HEK293 (cell line): ENCODE results near the gene TTC39C.

Experiments used
- CTCF ChIA-PET: fragments of 350-600 bp; formaldehyde crosslinking; extraction: SDS; loops from one replicate; lab custom pipeline; 2021; ENCODE audit warnings: antibody characterized with exemption; lab: Yijun Ruan, JAX
- POLR2A ChIA-PET: fragments of 300-600 bp; formaldehyde crosslinking; extraction: SDS; loops from one replicate; lab custom pipeline; 2020; ENCODE audit warnings: antibody characterized with exemption, inconsistent platforms; lab: Yijun Ruan, JAX
- H3K27ac ChIP-seq: fragments of 200-500 bp; sonication (Bioruptor generic); 2 replicates; pipeline ENCODE4 v1.5.1; 2014; ENCODE audit warnings: low read depth, low read length, control low read depth, inconsistent platforms; ENCODE audit errors: extremely low read depth
- H3K36me3 ChIP-seq, 2 experiments: fragments of 200-500 bp in 1 of 2; sonication (Bioruptor generic) in 1 of 2; 1 replicate in 1 of 2; 2 replicates in 1 of 2; pipeline ENCODE4 v1.5.1; 2014 to 2017; ENCODE audit warnings: inconsistent platforms in 2 of 2, low read length in 2 of 2; ENCODE audit not compliant: control insufficient read depth in 2 of 2, insufficient read depth in 1 of 2
- H3K4me1 ChIP-seq: fragments of 200-500 bp; sonication (Bioruptor generic); 2 replicates; pipeline ENCODE4 v1.5.1; 2014; ENCODE audit warnings: mild to moderate bottlenecking, low read length, inconsistent platforms; ENCODE audit not compliant: control insufficient read depth, insufficient read depth
- H3K4me3 ChIP-seq: 2 replicates; pipeline ENCODE4 v1.5.1; 2011; ENCODE audit warnings: low read depth, mild to moderate bottlenecking, control low read depth, low read length, moderate library complexity
- H3K9me3 ChIP-seq: fragments of 200-500 bp; sonication (Bioruptor generic); 2 replicates; pipeline ENCODE4 v1.5.1; 2014; ENCODE audit warnings: low read depth, low read length, inconsistent platforms; ENCODE audit not compliant: control insufficient read depth, insufficient read depth
- GLIS1 ChIP-seq: fragments of 450-650 bp; formaldehyde crosslinking; IDR thresholded peaks from 2 replicates; pipeline ENCODE4 v1.5.1; 2016; ENCODE audit warnings: missing biosample characterization, missing genetic modification characterization
- HIC1 ChIP-seq: fragments of 450-650 bp; formaldehyde crosslinking; IDR thresholded peaks from 2 replicates; pipeline ENCODE4 v1.5.1; 2016; ENCODE audit warnings: missing biosample characterization, missing genetic modification characterization
- MEIS1 ChIP-seq: sonication (generic); formaldehyde crosslinking; IDR thresholded peaks from 2 replicates; pipeline ENCODE4 v1.8.1; 2022; ENCODE audit warnings: missing genetic modification reagents, mild to moderate bottlenecking, borderline replicate concordance
- REST ChIP-seq: fragments of 450-650 bp; formaldehyde crosslinking; IDR thresholded peaks from 2 replicates; pipeline ENCODE4 v1.5.1; 2016; ENCODE audit warnings: missing biosample characterization, missing genetic modification characterization
- SCRT1 ChIP-seq: fragments of 450-650 bp; formaldehyde crosslinking; IDR thresholded peaks from 2 replicates; pipeline ENCODE4 v1.5.1; 2016; ENCODE audit warnings: missing biosample characterization, missing genetic modification characterization, borderline replicate concordance
- ZBTB21 ChIP-seq: fragments of 450-650 bp; formaldehyde crosslinking; IDR thresholded peaks from 2 replicates; pipeline ENCODE4 v1.5.1; 2017; ENCODE audit warnings: missing biosample characterization, missing genetic modification characterization
- ZBTB48 ChIP-seq: fragments of 450-650 bp; formaldehyde crosslinking; IDR thresholded peaks from 2 replicates; pipeline ENCODE4 v1.5.1; 2016; ENCODE audit warnings: missing biosample characterization, missing genetic modification characterization
- ZBTB6 ChIP-seq: fragments of 450-650 bp; formaldehyde crosslinking; IDR thresholded peaks from 2 replicates; pipeline ENCODE4 v1.5.1; 2017; ENCODE audit warnings: missing biosample characterization, missing genetic modification characterization
- ZNF132 ChIP-seq: fragments of 450-650 bp; formaldehyde crosslinking; IDR thresholded peaks from 2 replicates; pipeline ENCODE4 v1.5.1; 2017; ENCODE audit warnings: missing biosample characterization, missing genetic modification characterization, borderline replicate concordance
- ZNF148 ChIP-seq: fragments of 450-650 bp; formaldehyde crosslinking; IDR thresholded peaks from 2 replicates; pipeline ENCODE4 v1.5.0; 2017; ENCODE audit warnings: missing biosample characterization, missing genetic modification characterization, borderline replicate concordance
- ZNF292 ChIP-seq: fragments of 450-650 bp; formaldehyde crosslinking; IDR thresholded peaks from 2 replicates; pipeline ENCODE4 v1.5.1; 2016; ENCODE audit warnings: low read depth, missing biosample characterization, missing genetic modification characterization, borderline replicate concordance
- ZNF354C ChIP-seq: fragments of 450-650 bp; formaldehyde crosslinking; IDR thresholded peaks from 2 replicates; pipeline ENCODE4 v1.5.1; 2016; ENCODE audit warnings: missing biosample characterization, missing genetic modification characterization, low read depth, borderline replicate concordance
- ZNF426 ChIP-seq: fragments of 450-650 bp; formaldehyde crosslinking; IDR thresholded peaks from 2 replicates; pipeline ENCODE4 v1.5.1; 2017; ENCODE audit warnings: missing biosample characterization, missing genetic modification characterization, mild to moderate bottlenecking, inconsistent platforms, moderate library complexity
- ZNF513 ChIP-seq: fragments of 450-650 bp; IDR thresholded peaks from 2 replicates; pipeline ENCODE4 v1.5.1; 2018; ENCODE audit warnings: missing biosample characterization, missing genetic modification characterization
- ZNF585B ChIP-seq: fragments of 450-650 bp; formaldehyde crosslinking; IDR thresholded peaks from 2 replicates; pipeline ENCODE4 v1.5.1; 2016; ENCODE audit warnings: missing biosample characterization, missing genetic modification characterization
- ZNF596 ChIP-seq: fragments of 450-650 bp; IDR thresholded peaks from 2 replicates; pipeline ENCODE4 v1.5.0; 2018; ENCODE audit warnings: missing biosample characterization, mild to moderate bottlenecking, missing genetic modification characterization, moderate library complexity
- ZNF701 ChIP-seq: fragments of 450-650 bp; formaldehyde crosslinking; IDR thresholded peaks from 2 replicates; pipeline ENCODE4 v1.5.1; 2016; ENCODE audit warnings: missing biosample characterization, missing genetic modification characterization
- ZNF704 ChIP-seq: fragments of 450-650 bp; formaldehyde crosslinking; IDR thresholded peaks from 2 replicates; pipeline ENCODE4 v1.5.1; 2016; ENCODE audit warnings: missing biosample characterization, missing genetic modification characterization
- ZSCAN16 ChIP-seq: fragments of 450-650 bp; formaldehyde crosslinking; IDR thresholded peaks from 2 replicates; pipeline ENCODE4 v1.5.1; 2016; ENCODE audit warnings: missing biosample characterization, missing genetic modification characterization

The TTC39C gene

GRCh38 chr18:24043403-24043802, 28.8 kb downstream of the TTC39C start:
- no peaks in the 10 kb centered on the region for H3K36me3 ChIP-seq
- ChIA-PET CTCF (interaction anchor here (0.7 to 1.5 kb wide), 3 partner anchors 32 to 133 kb away, joined by 3 to 4 read pairs (median 4); no protein-coding TSS in a partner anchor), POLR2A (interaction anchor here (0.5 kb wide), 1 partner anchor 233 kb away, joined by 5 read pairs; no protein-coding TSS in a partner anchor)
- H3K9me3 ChIP-seq = no peaks in the 10 kb centered on the region
- no peaks in the 10 kb centered on the region for H3K4me1 ChIP-seq
- H3K27ac ChIP-seq = no peak overlapping the region
- H3K4me3 ChIP-seq = no peak overlapping the region
- TF ChIP-seq ZBTB48 (tag by site-specific recombination) = no peak
- TF ChIP-seq ZNF426 (tag by site-specific recombination) = no peak
- no peak for TF ChIP-seq REST (tag by site-specific recombination)
- TF ChIP-seq ZSCAN16 (tag by site-specific recombination) = no peak
- no peak for TF ChIP-seq ZNF701
- TF ChIP-seq SCRT1 (tag by site-specific recombination) = no peak

- Histone ChIP-seq H3K4me1 (peaks cover 13% of the 10 kb centered on the region), H3K27ac (no peak overlapping the region), H3K9me3 (no peaks in the 10 kb centered on the region), H3K36me3 (no peaks in the 10 kb centered on the region), H3K4me3 (no peak overlapping the region)
- TF ChIP-seq HIC1 (tag by site-specific recombination) (no peak), GLIS1 (tag by site-specific recombination) (no peak), ZNF704 (tag by site-specific recombination) (no peak), ZNF132 (tag by site-specific recombination) (no peak), ZNF585B (tag by site-specific recombination) (no peak), ZBTB6 (tag by site-specific recombination) (no peak), MEIS1 (CRISPR knock-in tag) (no peak), ZNF596 (tag by site-specific recombination) (no peak), ZBTB21 (tag by site-specific recombination) (no peak), ZNF513 (tag by site-specific recombination) (no peak), ZNF292 (no peak), ZNF701 (no peak), ZNF148 (tag by site-specific recombination) (no peak), ZNF354C (no peak)
- CTCF ChIA-PET = interaction anchor here (0.5 to 1.2 kb wide), 3 partner anchors 31 to 364 kb away, joined by 3 to 8 read pairs (median 3); no protein-coding TSS in a partner anchor
- POLR2A ChIA-PET = no interaction called here
Measured at GRCh38 chr18:24048261-24048660, 33.7 kb downstream of the TTC39C start.
